Lung (tissue), 12 donors: ENCODE data around the gene RAB3IL1. TPM values are rescaled to one million over a fixed set of nuclear protein-coding genes. Genes with fewer than 3 reads are reported as not detected.

Experiments
- ATAC-seq: fragments of 200-7000 bp; cut with Tn5 transposase; one replicate; pipeline ENCODE4 v1.9.1; 2020; ENCODE audit warnings: moderate number of reproducible peaks; ENCODE audit not compliant: insufficient read depth, low FRiP score
- DNase-seq, 3 donors: peaks; one replicate each; pipeline ENCODE4 v3.0.0-alpha.2; 2013 to 2017
- H3K27ac ChIP-seq, 2 donors: one replicate each; pipeline ENCODE4 v1.5.1; 2013; ENCODE audit warnings: mild to moderate bottlenecking in 2 of 2, moderate library complexity in 2 of 2, control low read depth in 1 of 2, inconsistent platforms in 1 of 2, low read depth in 1 of 2, low read length in 1 of 2
- H3K27me3 ChIP-seq, 3 donors: one replicate each; pipeline ENCODE4 v1.5.1; 2013; ENCODE audit warnings: low read length in 2 of 3; ENCODE audit not compliant: control insufficient read depth in 3 of 3, insufficient read depth in 3 of 3
- H3K36me3 ChIP-seq, 4 donors: one replicate each; pipeline ENCODE4 v1.5.1; 2013; ENCODE audit warnings: low read length in 4 of 4, mild to moderate bottlenecking in 1 of 4, moderate library complexity in 1 of 4; ENCODE audit not compliant: control insufficient read depth in 4 of 4, insufficient read depth in 4 of 4
- H3K4me1 ChIP-seq, 5 donors: one replicate each; pipeline ENCODE4 v1.5.1; 2013; ENCODE audit warnings: low read length in 5 of 5, mild to moderate bottlenecking in 2 of 5, moderate library complexity in 1 of 5; ENCODE audit not compliant: control insufficient read depth in 5 of 5, insufficient read depth in 5 of 5
- H3K4me3 ChIP-seq: one replicate; pipeline ENCODE4 v1.5.1; 2013; ENCODE audit warnings: mild to moderate bottlenecking, control low read depth, moderate library complexity
- H3K9ac ChIP-seq, 2 donors: one replicate each; pipeline ENCODE4 v1.5.1; 2013; ENCODE audit warnings: low read length in 2 of 2, control low read depth in 1 of 2; ENCODE audit not compliant: insufficient read depth in 1 of 2
- H3K9me3 ChIP-seq, 4 donors: one replicate each; pipeline ENCODE4 v1.5.1; 2013; ENCODE audit warnings: low read length in 3 of 4, mild to moderate bottlenecking in 1 of 4, moderate library complexity in 1 of 4; ENCODE audit not compliant: control insufficient read depth in 4 of 4, insufficient read depth in 3 of 4
- CTCF ChIP-seq: IDR thresholded peaks from 2 replicates; pipeline ENCODE4 v1.5.1; 2012; ENCODE audit warnings: mild to moderate bottlenecking; ENCODE audit errors: control extremely low read depth, extremely low read depth
- WGBS, 2 donors: extraction: QIAGEN DNeasy Blood & Tissue Kit; methylation state at CpG; one replicate each; pipeline ENCODE4 v1.1.7; 2013; 5-methylcytosine and 5-hydroxymethylcytosine counted together
- polyA plus RNA-seq, 2 donors: library from polyadenylated mRNA; stranded (reverse); fragments of 200-250 nt; gene quantifications; one replicate each; pipeline ENCODE4 v1.2.1, GENCODE V29; 2013
- total RNA-seq, 2 donors: library from RNA; depleted of rRNA in 1 of 2; stranded (reverse); fragments of >200 nt in 1 of 2; gene quantifications; one replicate each; pipeline ENCODE4 v1.2.1, GENCODE V29; 2014 to 2021
- donor health status: control.
- donor health status: control.
- donor health status: Bipolar disorder and iron deficiency.
- donor health status: healthy.
- donor health status: DM: yes; HTN: yes; CAD: no.

The RAB3IL1 gene
- total and polyA plus RNA-seq, 4 donors: 6.7 to 20.8 (median 9.8) TPM

- peaks cover 0 to 41% (median 7%) of the 10 kb centered on the region in 4 donors for H3K36me3 ChIP-seq
- 74 to 80% methylated on average over 9 of the region's 9 CpGs for WGBS, 2 donors
- H3K27me3 ChIP-seq: no peaks in the 10 kb centered on the region
- H3K4me3 ChIP-seq: no peak overlapping the region
- no peaks in the 10 kb centered on the region for H3K9me3 ChIP-seq
- no peak for TF ChIP-seq CTCF
- H3K9ac ChIP-seq: no peak overlapping the region
- DNase-seq (no peak), ATAC-seq (no peak)
- peak overlapping the region in 1 of 2 donors; percentile 55 for H3K27ac ChIP-seq
- no peaks in the 10 kb centered on the region for H3K4me1 ChIP-seq
Observed at GRCh38 chr11:61861634-61862033, 55.7 kb downstream of the RAB3IL1 start.

GRCh38 chr11:61860054-61860903 is 57.1 kb downstream of the RAB3IL1 start:
- no peak overlapping the region for H3K4me3 ChIP-seq
- H3K9ac ChIP-seq: no peak overlapping the region
- no peaks in the 10 kb centered on the region for H3K9me3 ChIP-seq
- H3K36me3 ChIP-seq: peaks cover 0 to 40% (median 7%) of the 10 kb centered on the region in 4 donors
- ATAC-seq: no peak
- no peak for TF ChIP-seq CTCF
- no peaks in the 10 kb centered on the region for H3K4me1 ChIP-seq
- 87 to 88% methylated on average over 16 of the region's 16 CpGs for WGBS, 2 donors
- peak overlapping the region in 1 of 2 donors; percentile 10 for H3K27ac ChIP-seq
- DNase-seq: no peak
- no peaks in the 10 kb centered on the region for H3K27me3 ChIP-seq

GRCh38 chr11:61855939-61856680 is 61.3 kb downstream of the RAB3IL1 start:
- Histone ChIP-seq H3K9me3 (no peaks in the 10 kb centered on the region), H3K27ac (no peak overlapping the region), H3K4me1 (peaks cover 0 to 3% (median 0%) of the 10 kb centered on the region in 5 donors), H3K27me3 (no peaks in the 10 kb centered on the region), H3K36me3 (peaks cover 0 to 40% (median 7%) of the 10 kb centered on the region in 4 donors), H3K9ac (no peak overlapping the region), H3K4me3 (no peak overlapping the region)
- 94 to 97% methylated on average over 12 of the region's 12 CpGs for WGBS, 2 donors
- DNase-seq (no peak), ATAC-seq (no peak)
- no peak for TF ChIP-seq CTCF
